Colonic mucosa (tissue), 4 donors: ENCODE data around the gene ESR2. TPM values are rescaled to one million over a fixed set of nuclear protein-coding genes. Genes with fewer than 3 reads are reported as not detected.

Source experiments
- DNase-seq: peaks from one replicate; pipeline ENCODE4 v3.0.0-alpha.2; 2020
- H3K27ac ChIP-seq: fragments of 200-600 bp; one replicate; pipeline ENCODE4 v1.8.0; 2021
- H3K27me3 ChIP-seq: fragments of 200-600 bp; one replicate; pipeline ENCODE4 v1.8.0; 2021
- H3K36me3 ChIP-seq: fragments of 200-600 bp; one replicate; pipeline ENCODE4 v1.8.0; 2021
- H3K4me1 ChIP-seq: fragments of 200-600 bp; one replicate; pipeline ENCODE4 v1.8.0; 2021; ENCODE audit warnings: mild to moderate bottlenecking
- H3K4me3 ChIP-seq: fragments of 200-600 bp; one replicate; pipeline ENCODE4 v1.8.0; 2021
- H3K9ac ChIP-seq, 2 donors: one replicate each; pipeline ENCODE4 v1.7.0; 2013; ENCODE audit warnings: control low read depth in 2 of 2, low read depth in 2 of 2, low read length in 2 of 2
- H3K9me3 ChIP-seq: fragments of 200-600 bp; one replicate; pipeline ENCODE4 v1.8.0; 2021
- CTCF ChIP-seq: fragments of 200-600 bp; IDR thresholded peaks from one replicate; pipeline ENCODE4 v1.8.0; 2022; ENCODE audit warnings: antibody characterized with exemption, mild to moderate bottlenecking
- intact Hi-C: fragments of 100-400 bp; cut with DNase I; formaldehyde crosslinking; loops from one replicate; pipeline ENCODE4 v1.14.1; 2022
- total RNA-seq, 2 donors: library from RNA; stranded (reverse); fragmentation: NEBNext Ultra II Directional in 1 of 2; extraction: Animal tissue kit (Norgen Biotek cat#: 25700) in 1 of 2; gene quantifications; one replicate each; pipeline ENCODE4 v1.2.1, GENCODE V29; 2021
- donor health status: healthy.
- donor health status: DM: no; HTN: no; CAD: no.
- donor health status: DM: no; HTN: no; CAD: no.

Gene ESR2
- total RNA-seq, 2 donors from 2014 or later: 0.42 to 0.85 TPM

GRCh38 chr14:64202716-64203115, 91.5 kb downstream of the ESR2 start:
- no peak for TF ChIP-seq CTCF
- Histone ChIP-seq H3K4me3 (no peak overlapping the region), H3K4me1 (no peaks in the 10 kb centered on the region), H3K36me3 (no peaks in the 10 kb centered on the region), H3K27ac (no peak overlapping the region), H3K9me3 (no peaks in the 10 kb centered on the region), H3K9ac (no peak overlapping the region), H3K27me3 (no peaks in the 10 kb centered on the region)
- intact Hi-C loops: no loop called here
- no peak for DNase-seq

- no peak overlapping the region for H3K27ac ChIP-seq
- H3K27me3 ChIP-seq: no peaks in the 10 kb centered on the region
- H3K9ac ChIP-seq: no peak overlapping the region
- no peaks in the 10 kb centered on the region for H3K36me3 ChIP-seq
- H3K4me1 ChIP-seq: no peaks in the 10 kb centered on the region
- TF ChIP-seq CTCF: no peak
- intact Hi-C loops: no loop called here
- DNase-seq: no peak
- H3K4me3 ChIP-seq: no peak overlapping the region
- H3K9me3 ChIP-seq: no peaks in the 10 kb centered on the region
Observed at GRCh38 chr14:64201921-64202545, 92.1 kb downstream of the ESR2 start.

DNA sequence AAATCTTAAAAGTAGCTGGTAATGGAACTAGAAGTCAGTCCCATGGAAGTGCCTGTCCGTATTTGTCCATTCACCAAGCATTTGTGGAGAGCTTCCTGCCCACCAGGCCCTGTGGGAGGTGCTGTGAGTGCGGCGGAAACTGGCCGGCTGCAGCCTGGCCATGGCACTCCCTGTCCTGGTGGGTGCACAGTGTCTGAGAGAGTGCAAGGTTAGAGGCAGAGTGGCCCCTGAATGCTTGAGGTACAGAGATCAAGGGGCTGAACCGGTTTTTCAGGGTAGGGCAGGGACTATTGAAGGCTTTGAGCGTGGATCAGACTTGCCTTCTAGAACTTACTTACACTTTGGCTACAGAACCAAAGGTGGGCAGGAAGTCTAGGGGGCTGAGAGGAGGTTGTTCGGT, 92.9 kb downstream of the ESR2 start:
- no peaks in the 10 kb centered on the region for H3K9me3 ChIP-seq
- no peak overlapping the region for H3K4me3 ChIP-seq
- no peak overlapping the region for H3K27ac ChIP-seq
- no peaks in the 10 kb centered on the region for H3K4me1 ChIP-seq
- DNase-seq: no peak
- no peak overlapping the region for H3K9ac ChIP-seq
- no peak for TF ChIP-seq CTCF
- intact Hi-C loops: no loop called here
- H3K27me3 ChIP-seq: no peaks in the 10 kb centered on the region
- H3K36me3 ChIP-seq: no peaks in the 10 kb centered on the region

DNA sequence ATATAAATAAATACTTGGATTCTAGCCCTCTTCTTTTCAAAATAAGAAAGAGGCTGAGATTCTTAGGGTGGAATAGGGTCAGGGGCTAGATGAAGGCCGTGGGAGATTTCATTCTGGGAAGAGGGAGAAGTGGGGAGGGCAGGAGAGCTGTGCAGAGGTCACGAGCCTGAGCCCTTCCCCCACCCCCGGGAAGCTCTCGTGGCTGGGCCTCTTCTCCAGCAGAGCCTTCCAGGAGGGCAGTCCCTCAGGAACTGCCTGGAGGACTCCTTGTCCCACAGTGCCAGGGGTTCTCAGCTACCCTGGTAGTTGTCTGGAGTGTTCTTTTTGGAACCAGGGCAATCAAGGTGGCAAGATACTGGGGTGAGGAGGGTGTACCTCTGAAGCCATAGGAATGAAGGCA, 94.0 kb downstream of the ESR2 start:
- no peaks in the 10 kb centered on the region for H3K27me3 ChIP-seq
- no peak overlapping the region for H3K4me3 ChIP-seq
- H3K9ac ChIP-seq: no peak overlapping the region
- no peaks in the 10 kb centered on the region for H3K4me1 ChIP-seq
- no peaks in the 10 kb centered on the region for H3K9me3 ChIP-seq
- DNase-seq: no peak
- H3K27ac ChIP-seq: no peak overlapping the region
- intact Hi-C loops: no loop called here
- TF ChIP-seq CTCF: no peak
- no peaks in the 10 kb centered on the region for H3K36me3 ChIP-seq

GRCh38 chr14:64198486-64198885, 95.7 kb downstream of the ESR2 start:
- TF ChIP-seq CTCF: no peak
- no peak for DNase-seq
- no peaks in the 10 kb centered on the region for H3K27me3 ChIP-seq
- no peak overlapping the region for H3K9ac ChIP-seq
- H3K4me1 ChIP-seq: no peaks in the 10 kb centered on the region
- H3K4me3 ChIP-seq: no peak overlapping the region
- no peak overlapping the region for H3K27ac ChIP-seq
- intact Hi-C loops: no loop called here
- H3K36me3 ChIP-seq: no peaks in the 10 kb centered on the region
- no peaks in the 10 kb centered on the region for H3K9me3 ChIP-seq
